Activated T-helper 1 cell treated with anti-CD3 and anti-CD28 coated beads, Interleukin-12 subunit alpha, Interleukin-12 subunit beta, Interleukin-2, Interleukin-4 antibody, amounts not matched to agents 30 ng/mL and 10 ng/mL and 1 ng/mL, durations not matched to agents 14 hours and 24 hours and 36 hours (primary cell): ENCODE measurements around the gene NUPR1. TPM values are rescaled to one million over a fixed set of nuclear protein-coding genes. Genes with fewer than 3 reads are reported as not detected.
"Not testable (repeated sequence)": the region's sequence is repeated elsewhere in the genome, so short reads cannot be mapped to it uniquely, and the experiment has no call there.

Experiments
- DNase-seq: peaks from one replicate; pipeline ENCODE4 v3.0.0; 2021; ENCODE audit warnings: low spot score
- H3K27ac Mint-ChIP-seq: one replicate; pipeline ENCODE4 v1.8.0; 2021; ENCODE audit warnings: mild to moderate bottlenecking, mixed read lengths
- H3K27me3 Mint-ChIP-seq: one replicate; pipeline ENCODE4 v1.8.0; 2022; ENCODE audit warnings: mild to moderate bottlenecking, moderate library complexity, mixed read lengths; ENCODE audit not compliant: insufficient read depth
- H3K36me3 Mint-ChIP-seq: one replicate; pipeline ENCODE4 v1.8.0; 2021; ENCODE audit warnings: low read depth, mixed read lengths
- H3K4me1 Mint-ChIP-seq: one replicate; pipeline ENCODE4 v1.8.0; 2021; ENCODE audit warnings: low read depth, mixed read lengths
- H3K4me3 Mint-ChIP-seq: one replicate; pipeline ENCODE4 v1.8.0; 2021; ENCODE audit warnings: mild to moderate bottlenecking, moderate library complexity, mixed read lengths
- H3K9me3 Mint-ChIP-seq: one replicate; pipeline ENCODE4 v1.8.0; 2021; ENCODE audit warnings: mixed read lengths
- intact Hi-C: fragments of 100-400 bp; cut with micrococcal nuclease; formaldehyde crosslinking; loops from one replicate; pipeline ENCODE4 v1.15.1; 2024
- total RNA-seq: library from RNA; stranded (reverse); gene quantifications from 2 replicates; pipeline ENCODE4 v1.2.3, GENCODE V29; 2022

The NUPR1 gene
- total RNA-seq, 1 donor from 2014 or later, result not detected

- H3K36me3 Mint-ChIP-seq, result peaks cover 14% of the 10 kb centered on the region
- peaks cover 16% of the 10 kb centered on the region for H3K9me3 Mint-ChIP-seq
- no peak overlapping the region for H3K27ac Mint-ChIP-seq
- intact Hi-C loops, result no loop called here
- no peaks in the 10 kb centered on the region for H3K4me1 Mint-ChIP-seq
- no peak overlapping the region for H3K4me3 Mint-ChIP-seq
- DNase-seq, result no peak
- H3K27me3 Mint-ChIP-seq, result no peaks in the 10 kb centered on the region
Measured at GRCh38 chr16:28567292-28567691, 28.5 kb upstream of the NUPR1 start.

GRCh38 chr16:28566233-28566925, 27.6 kb upstream of the NUPR1 start:
- H3K27ac Mint-ChIP-seq, H3K4me1 Mint-ChIP-seq, H3K27me3 Mint-ChIP-seq, DNase-seq, intact Hi-C loops, H3K4me3 Mint-ChIP-seq: not testable (repeated sequence)
- peaks cover 14% of the 10 kb centered on the region for H3K36me3 Mint-ChIP-seq
- peaks cover 16% of the 10 kb centered on the region for H3K9me3 Mint-ChIP-seq

- no peak for DNase-seq
- H3K36me3 Mint-ChIP-seq, result peaks cover 24% of the 10 kb centered on the region
- H3K27ac Mint-ChIP-seq, result no peak overlapping the region
- H3K27me3 Mint-ChIP-seq, result no peaks in the 10 kb centered on the region
- no peak overlapping the region for H3K4me3 Mint-ChIP-seq
- peaks cover 6% of the 10 kb centered on the region for H3K4me1 Mint-ChIP-seq
- intact Hi-C loops, result no loop called here
- H3K9me3 Mint-ChIP-seq, result peaks cover 16% of the 10 kb centered on the region
Measured at GRCh38 chr16:28563218-28563617, 24.4 kb upstream of the NUPR1 start.

GRCh38 chr16:28562199-28562598, 23.4 kb upstream of the NUPR1 start:
- Mint-ChIP-seq H3K9me3 (peaks cover 10% of the 10 kb centered on the region), H3K27me3 (no peaks in the 10 kb centered on the region), H3K36me3 (peaks cover 22% of the 10 kb centered on the region), H3K27ac (no peak overlapping the region), H3K4me1 (peaks cover 6% of the 10 kb centered on the region), H3K4me3 (no peak overlapping the region)
- intact Hi-C loops, result no loop called here
- DNase-seq, result no peak

- DNase-seq, result no peak
- intact Hi-C loops, result no loop called here
Measured at GRCh38 chr16:28561557-28562187, 22.9 kb upstream of the NUPR1 start.

GRCh38 chr16:28558456-28558855, 19.7 kb upstream of the NUPR1 start:
- intact Hi-C loops, result loop anchor here (5.0 to 10.0 kb wide), 2 partner anchors 64 to 366 kb away; partner anchors contain the start of gene RABEP2
- no peak overlapping the region for H3K27ac Mint-ChIP-seq
- H3K9me3 Mint-ChIP-seq, result no peaks in the 10 kb centered on the region
- peaks cover 2% of the 10 kb centered on the region for H3K27me3 Mint-ChIP-seq
- no peak overlapping the region for H3K4me3 Mint-ChIP-seq
- DNase-seq, result no peak
- peaks cover 25% of the 10 kb centered on the region for H3K4me1 Mint-ChIP-seq
- peaks cover 17% of the 10 kb centered on the region for H3K36me3 Mint-ChIP-seq

More at GRCh38 chr16:28561557-28562187, 22.9 kb upstream of the NUPR1 start:
- no peak overlapping the region for H3K27ac Mint-ChIP-seq
- peaks cover 21% of the 10 kb centered on the region for H3K36me3 Mint-ChIP-seq
- H3K4me1 Mint-ChIP-seq, result peaks cover 6% of the 10 kb centered on the region
- no peak overlapping the region for H3K4me3 Mint-ChIP-seq
- no peaks in the 10 kb centered on the region for H3K27me3 Mint-ChIP-seq
- H3K9me3 Mint-ChIP-seq, result peaks cover 8% of the 10 kb centered on the region

GRCh38 chr16:28556914-28557320, 18.1 kb upstream of the NUPR1 start:
- DNase-seq, result no peak
- H3K4me3 Mint-ChIP-seq, result no peak overlapping the region
- peaks cover 25% of the 10 kb centered on the region for H3K4me1 Mint-ChIP-seq
- H3K9me3 Mint-ChIP-seq, result no peaks in the 10 kb centered on the region
- intact Hi-C loops, result loop anchor here (5.0 to 10.0 kb wide), 2 partner anchors 65 to 368 kb away; partner anchors contain the start of gene RABEP2
- H3K27ac Mint-ChIP-seq, result no peak overlapping the region
- peaks cover 17% of the 10 kb centered on the region for H3K36me3 Mint-ChIP-seq
- peaks cover 2% of the 10 kb centered on the region for H3K27me3 Mint-ChIP-seq

- DNase-seq, result no peak
- Mint-ChIP-seq H3K9me3 (no peaks in the 10 kb centered on the region), H3K36me3 (peaks cover 17% of the 10 kb centered on the region), H3K27me3 (peaks cover 2% of the 10 kb centered on the region), H3K4me3 (peak overlapping the region; percentile 15), H3K27ac (peak overlapping the region; percentile 11), H3K4me1 (peaks cover 25% of the 10 kb centered on the region)
- intact Hi-C loops, result loop anchor here (5.0 to 10.0 kb wide), 2 partner anchors 67 to 369 kb away; partner anchors contain the start of gene RABEP2
Measured at GRCh38 chr16:28555561-28555960, 16.8 kb upstream of the NUPR1 start.

DNA sequence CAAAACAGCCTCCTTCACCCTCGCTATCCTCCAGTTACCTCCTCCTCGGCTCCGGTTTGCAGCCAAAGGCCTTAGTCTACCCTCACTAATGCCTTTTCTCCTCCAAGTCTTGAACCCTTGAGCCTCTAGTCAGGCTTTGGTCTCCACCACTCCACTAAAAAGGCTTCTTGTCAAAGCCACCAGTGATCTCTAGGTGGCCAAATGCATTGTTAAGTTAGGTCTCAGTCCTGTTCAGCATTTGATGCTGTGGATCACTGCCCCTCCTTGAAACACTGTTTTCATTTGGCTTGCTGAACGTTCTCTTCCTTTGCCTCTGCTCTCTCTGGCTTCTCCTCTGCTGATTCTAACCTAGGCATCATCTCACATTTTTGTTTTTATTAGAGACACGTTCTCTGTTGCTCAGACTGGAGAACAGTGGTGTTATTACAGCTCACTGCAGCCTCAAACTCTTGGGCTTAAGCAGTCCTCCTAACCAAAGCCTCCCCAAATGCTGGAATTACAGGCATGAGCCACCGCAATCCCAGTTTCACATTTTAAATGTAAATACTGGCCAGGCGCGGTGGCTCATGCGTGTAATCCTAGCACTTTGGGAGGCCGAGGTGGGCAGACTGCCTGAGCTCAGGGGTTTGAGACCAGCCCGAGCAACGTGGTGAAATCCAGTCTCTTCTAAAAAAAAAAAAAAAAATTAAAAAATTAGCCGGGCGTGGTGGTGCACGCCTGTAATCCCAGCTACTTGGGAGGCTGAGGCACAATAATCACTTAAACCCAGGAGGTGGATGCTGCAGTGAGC, 16.1 kb upstream of the NUPR1 start:
- Mint-ChIP-seq H3K36me3 (peaks cover 17% of the 10 kb centered on the region), H3K27ac (peak overlapping the region; percentile 88), H3K9me3 (no peaks in the 10 kb centered on the region), H3K4me1 (peaks cover 25% of the 10 kb centered on the region), H3K4me3 (peak overlapping the region; percentile 92), H3K27me3 (peaks cover 2% of the 10 kb centered on the region)
- intact Hi-C loops, result loop anchor here (5.0 to 10.0 kb wide), 3 partner anchors 67 to 397 kb away; partner anchors contain the start of genes NFATC2IP and RABEP2
- no peak for DNase-seq

DNA sequence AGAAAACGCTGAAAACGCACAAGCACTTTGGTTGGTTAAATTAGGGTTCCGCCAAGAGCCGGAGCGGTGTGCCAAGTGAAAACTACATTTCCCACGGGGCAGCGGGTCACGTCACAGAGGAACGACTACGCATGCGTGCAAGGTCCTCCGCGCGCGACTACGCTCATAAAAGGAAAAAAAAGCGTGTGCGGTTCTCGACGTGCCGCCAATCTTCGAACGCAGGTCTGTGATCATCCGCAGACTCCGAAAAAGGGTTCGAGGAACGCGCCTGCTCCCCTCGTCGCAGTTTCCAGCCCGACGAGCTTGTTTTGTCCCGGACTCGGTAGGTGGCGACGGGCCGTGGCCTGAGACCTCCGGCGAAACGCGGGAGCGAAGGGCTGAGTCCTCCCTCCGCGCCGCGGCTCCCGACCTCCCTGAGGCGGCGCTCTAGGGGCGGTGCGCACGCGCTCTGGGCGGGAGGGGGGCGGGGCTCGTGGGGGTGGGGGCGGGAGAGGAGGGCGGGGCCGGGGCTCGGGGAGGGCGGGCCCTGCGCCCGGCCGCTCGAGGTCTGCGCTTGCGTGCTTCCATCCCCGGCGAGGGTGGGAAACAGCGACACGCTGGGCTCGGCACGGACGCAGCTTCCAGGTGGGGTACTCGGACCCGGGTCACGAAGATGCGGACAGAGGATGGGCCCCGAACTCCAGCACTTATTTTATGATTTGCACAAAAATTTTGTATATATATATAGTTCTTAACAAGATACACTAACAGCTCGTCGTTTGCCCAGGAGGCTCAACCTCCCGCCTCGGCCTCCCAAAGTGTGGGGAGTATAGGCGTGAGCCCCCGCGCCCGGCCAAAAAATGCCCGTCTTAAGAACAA, 15.2 kb upstream of the NUPR1 start, which contains the start of gene SGF29:
SGF29 (plus strand) TSS at position 145 of the 858 bp plus-strand sequence. CDS start 27,150 bp downstream, outside the sequence.
- peak within 1 kb of the TSS; percentile 95 for H3K27ac Mint-ChIP-seq
- peak; percentile 90 for DNase-seq
- H3K4me1 Mint-ChIP-seq, result peaks cover 31% of the 10 kb centered on the region
- intact Hi-C loops, result loop anchor here (1.0 to 10.0 kb wide), 3 partner anchors 62 to 398 kb away; partner anchors contain the start of genes CLN3, NFATC2IP and RABEP2
- H3K27me3 Mint-ChIP-seq, result peaks cover 2% of the 10 kb centered on the region
- H3K9me3 Mint-ChIP-seq, result no peaks in the 10 kb centered on the region
- H3K36me3 Mint-ChIP-seq, result peaks cover 14% of the 10 kb centered on the region
- H3K4me3 Mint-ChIP-seq, result peak within 1 kb of the TSS; percentile 92

GRCh38 chr16:28549301-28549899, 10.6 kb upstream of the NUPR1 start:
- H3K27me3 Mint-ChIP-seq, result peaks cover 4% of the 10 kb centered on the region
- no peak for DNase-seq
- intact Hi-C loops, result no loop called here
- H3K4me3 Mint-ChIP-seq, result no peak overlapping the region
- H3K36me3 Mint-ChIP-seq, result no peaks in the 10 kb centered on the region
- H3K27ac Mint-ChIP-seq, result no peak overlapping the region
- H3K9me3 Mint-ChIP-seq, result no peaks in the 10 kb centered on the region
- H3K4me1 Mint-ChIP-seq, result peaks cover 11% of the 10 kb centered on the region
